ENCODE data around the gene EIF4B. TPM values are rescaled to one million over a fixed set of nuclear protein-coding genes. Genes with fewer than 3 reads are reported as not detected.
A peak's percentile ranks its signal among the peaks of the same experiment; 100 is the strongest.
"Not testable (repeated sequence)": the region's sequence is repeated elsewhere in the genome, so short reads cannot be mapped to it uniquely, and the experiment has no call there.

The EIF4B gene
- total and polyA plus RNA-seq, 4 donors = 81.9 to 684 (median 220) TPM

DNA sequence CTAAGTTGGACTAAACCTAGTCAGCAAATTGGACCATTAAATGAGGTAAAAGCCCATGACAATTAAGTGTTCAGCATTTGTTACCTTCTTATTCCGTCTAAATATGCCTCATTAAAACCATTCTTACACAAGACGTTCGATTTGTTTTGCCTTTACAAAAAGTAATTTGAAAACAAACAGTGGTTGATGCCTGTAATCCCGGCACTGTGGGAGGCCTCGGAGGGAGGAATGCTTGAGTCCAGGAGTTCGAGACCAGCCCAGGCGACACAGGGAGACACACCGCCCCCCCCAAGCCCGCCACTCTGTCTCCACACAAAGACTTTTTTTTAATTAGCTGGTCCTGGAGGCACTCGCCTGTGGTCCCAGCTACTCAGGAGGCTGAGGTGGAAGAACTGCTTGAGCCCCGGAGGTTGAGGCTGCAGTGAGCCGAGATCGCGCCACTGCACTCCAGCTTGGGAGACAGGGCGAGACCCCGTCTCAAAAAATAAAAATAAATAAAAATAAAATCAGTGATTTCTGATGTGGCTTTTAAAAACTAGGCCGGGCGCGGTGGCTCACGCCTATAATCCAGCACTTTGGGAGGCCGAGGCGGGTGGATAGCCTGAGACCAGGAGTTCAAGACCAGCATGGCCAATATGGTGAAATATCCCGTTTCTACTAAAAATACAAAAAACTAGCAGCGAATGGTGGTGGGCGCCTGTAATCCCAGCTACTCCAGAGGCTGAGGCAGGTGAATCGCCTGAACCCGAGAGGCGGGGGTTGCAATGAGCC, 856 bp upstream of the EIF4B start:
- TF ChIP-seq, protein P1, sequence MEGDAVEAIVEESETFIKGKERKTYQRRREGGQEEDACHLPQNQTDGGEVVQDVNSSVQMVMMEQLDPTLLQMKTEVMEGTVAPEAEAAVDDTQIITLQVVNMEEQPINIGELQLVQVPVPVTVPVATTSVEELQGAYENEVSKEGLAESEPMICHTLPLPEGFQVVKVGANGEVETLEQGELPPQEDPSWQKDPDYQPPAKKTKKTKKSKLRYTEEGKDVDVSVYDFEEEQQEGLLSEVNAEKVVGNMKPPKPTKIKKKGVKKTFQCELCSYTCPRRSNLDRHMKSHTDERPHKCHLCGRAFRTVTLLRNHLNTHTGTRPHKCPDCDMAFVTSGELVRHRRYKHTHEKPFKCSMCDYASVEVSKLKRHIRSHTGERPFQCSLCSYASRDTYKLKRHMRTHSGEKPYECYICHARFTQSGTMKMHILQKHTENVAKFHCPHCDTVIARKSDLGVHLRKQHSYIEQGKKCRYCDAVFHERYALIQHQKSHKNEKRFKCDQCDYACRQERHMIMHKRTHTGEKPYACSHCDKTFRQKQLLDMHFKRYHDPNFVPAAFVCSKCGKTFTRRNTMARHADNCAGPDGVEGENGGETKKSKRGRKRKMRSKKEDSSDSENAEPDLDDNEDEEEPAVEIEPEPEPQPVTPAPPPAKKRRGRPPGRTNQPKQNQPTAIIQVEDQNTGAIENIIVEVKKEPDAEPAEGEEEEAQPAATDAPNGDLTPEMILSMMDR (IDR thresholded peaks at IDR 0.05; ENCODE audit: control extremely low read depth, extremely low read depth) = no peak
- H3K27ac ChIP-seq (ENCODE audit: low read depth in 1 of 2, low read length in 1 of 2) = peak overlapping the region; percentile 65 to 93
- peaks cover 6 to 25% (median 17%) of the 10 kb centered on the region in 5 donors for H3K4me1 ChIP-seq (ENCODE audit: control insufficient read depth in 5 of 5, insufficient read depth in 5 of 5, low read length in 5 of 5)
- peak overlapping the region; percentile 66 for H3K4me3 ChIP-seq
- H3K9ac ChIP-seq (ENCODE audit: insufficient read depth in 1 of 2, low read length in 2 of 2) = peak overlapping the region in 1 of 2 donors; percentile 4
- DNase-seq = peak; percentile 7 to 23 (median 8)
- WGBS, 2 donors = 21 to 25% methylated on average over 28 of the region's 28 CpGs
- H3K36me3 ChIP-seq (ENCODE audit: control insufficient read depth in 4 of 4, insufficient read depth in 4 of 4, low read length in 4 of 4) = no peaks in the 10 kb centered on the region
- no peaks in the 10 kb centered on the region for H3K9me3 ChIP-seq (ENCODE audit: control insufficient read depth in 4 of 4, insufficient read depth in 3 of 4, low read length in 3 of 4)
- ATAC-seq (ENCODE audit: insufficient read depth, low FRiP score) = no peak
- no peaks in the 10 kb centered on the region for H3K27me3 ChIP-seq (ENCODE audit: control insufficient read depth in 3 of 3, insufficient read depth in 3 of 3, low read length in 2 of 3)

DNA sequence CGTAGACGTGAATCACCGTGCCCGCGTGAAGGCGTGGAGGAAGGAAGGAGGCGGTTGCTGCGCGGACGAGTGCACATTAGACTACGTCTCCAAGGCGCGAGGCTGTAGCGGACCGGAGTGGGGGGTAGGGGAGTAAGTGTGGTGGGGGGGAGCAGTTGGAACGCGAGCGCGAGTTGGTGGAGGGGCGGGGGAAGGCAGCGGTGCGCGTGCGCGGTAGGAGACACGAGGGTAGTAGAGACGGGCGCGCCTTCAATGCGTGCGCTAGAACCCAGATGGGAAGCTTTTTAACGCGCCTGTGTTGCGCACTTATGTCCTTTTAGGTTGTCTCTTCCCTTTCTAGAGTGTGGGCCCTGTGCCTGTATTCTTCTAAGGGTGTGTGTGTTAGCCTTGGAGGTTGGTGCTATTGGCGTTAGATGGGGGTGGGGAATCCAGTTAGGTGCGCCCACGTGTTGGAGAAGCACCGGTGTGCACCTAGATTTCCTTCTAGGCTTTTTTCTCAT, 604 bp downstream of the EIF4B start:
- peaks cover 6 to 25% (median 17%) of the 10 kb centered on the region in 5 donors for H3K4me1 ChIP-seq (ENCODE audit: control insufficient read depth in 5 of 5, insufficient read depth in 5 of 5, low read length in 5 of 5)
- H3K27ac ChIP-seq (ENCODE audit: low read depth in 1 of 2, low read length in 1 of 2) = peak overlapping the region; percentile 83 to 93
- peak overlapping the region; percentile 96 for H3K4me3 ChIP-seq
- H3K9ac ChIP-seq (ENCODE audit: insufficient read depth in 1 of 2, low read length in 2 of 2) = peak overlapping the region; percentile 68 to 89
- no peaks in the 10 kb centered on the region for H3K9me3 ChIP-seq (ENCODE audit: control insufficient read depth in 4 of 4, insufficient read depth in 3 of 4, low read length in 3 of 4)
- H3K36me3 ChIP-seq (ENCODE audit: control insufficient read depth in 4 of 4, insufficient read depth in 4 of 4, low read length in 4 of 4) = peaks cover 0 to 6% (median 1%) of the 10 kb centered on the region in 4 donors
- TF ChIP-seq, protein P1 (IDR thresholded peaks at IDR 0.05; ENCODE audit: control extremely low read depth, extremely low read depth) = no peak
- no peaks in the 10 kb centered on the region for H3K27me3 ChIP-seq (ENCODE audit: control insufficient read depth in 3 of 3, insufficient read depth in 3 of 3, low read length in 2 of 3)
- DNase-seq (peak; percentile 78 to 84 (median 81)), ATAC-seq (ENCODE audit: insufficient read depth, low FRiP score) (peak; percentile 14)
- WGBS, 2 donors = 0 to 1% methylated on average over 38 of the region's 38 CpGs

DNA sequence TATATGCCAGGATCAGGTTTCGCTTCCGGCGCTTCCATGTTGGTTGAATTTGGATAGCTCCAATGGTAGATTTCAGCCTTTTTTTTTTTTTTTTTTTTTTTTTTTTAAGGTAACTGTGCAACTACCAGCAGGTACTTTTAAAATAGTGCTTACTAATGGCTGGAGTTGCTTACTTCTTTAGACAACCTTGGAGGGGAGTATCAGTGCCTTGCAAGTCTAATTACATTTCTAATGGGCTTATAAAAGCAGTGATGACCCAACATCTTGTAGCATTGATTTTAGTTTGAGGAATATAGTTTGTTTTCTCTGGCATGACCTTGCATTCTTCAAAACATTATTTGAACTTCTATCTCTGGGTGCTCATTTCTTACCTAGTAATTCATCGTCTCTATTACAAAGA, 1.1 kb downstream of the EIF4B start:
- peaks cover 6 to 25% (median 17%) of the 10 kb centered on the region in 5 donors for H3K4me1 ChIP-seq (ENCODE audit: control insufficient read depth in 5 of 5, insufficient read depth in 5 of 5, low read length in 5 of 5)
- H3K27ac ChIP-seq (ENCODE audit: low read depth in 1 of 2, low read length in 1 of 2) = peak overlapping the region in 1 of 2 donors; percentile 93
- no peak for ATAC-seq (ENCODE audit: insufficient read depth, low FRiP score)
- no peaks in the 10 kb centered on the region for H3K27me3 ChIP-seq (ENCODE audit: control insufficient read depth in 3 of 3, insufficient read depth in 3 of 3, low read length in 2 of 3)
- WGBS, 2 donors = 31 to 33% methylated on average over 4 of the region's 4 CpGs
- peak overlapping the region; percentile 68 to 89 for H3K9ac ChIP-seq (ENCODE audit: insufficient read depth in 1 of 2, low read length in 2 of 2)
- peak overlapping the region; percentile 96 for H3K4me3 ChIP-seq
- no peak for DNase-seq
- TF ChIP-seq, protein P1 (IDR thresholded peaks at IDR 0.05; ENCODE audit: control extremely low read depth, extremely low read depth) = no peak
- H3K9me3 ChIP-seq (ENCODE audit: control insufficient read depth in 4 of 4, insufficient read depth in 3 of 4, low read length in 3 of 4) = no peaks in the 10 kb centered on the region
- H3K36me3 ChIP-seq (ENCODE audit: control insufficient read depth in 4 of 4, insufficient read depth in 4 of 4, low read length in 4 of 4) = peaks cover 0 to 6% (median 2%) of the 10 kb centered on the region in 4 donors

DNA sequence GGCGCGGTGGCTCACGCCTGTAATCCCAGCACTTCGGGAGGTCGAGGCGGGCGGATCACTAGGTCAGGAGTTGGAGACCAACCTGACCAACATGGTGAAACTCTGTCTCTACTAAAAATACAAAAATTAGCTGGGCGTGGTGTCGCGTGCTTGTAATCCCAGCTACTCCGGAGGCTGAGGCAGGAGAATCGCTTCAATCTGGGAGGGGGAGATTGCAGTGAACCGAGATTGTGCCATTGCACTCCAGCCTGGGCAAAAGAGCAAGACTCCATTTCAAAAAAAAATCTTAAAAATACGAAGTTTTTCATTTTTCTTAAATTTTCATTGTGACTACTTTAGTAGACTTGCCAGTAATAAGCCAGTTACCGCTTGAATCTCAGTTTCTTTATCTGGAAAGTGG, 2.5 kb downstream of the EIF4B start:
- DNase-seq; H3K4me3 ChIP-seq; H3K27me3 ChIP-seq (ENCODE audit: control insufficient read depth in 3 of 3, insufficient read depth in 3 of 3, low read length in 2 of 3); H3K27ac ChIP-seq (ENCODE audit: low read depth in 1 of 2, low read length in 1 of 2); H3K9me3 ChIP-seq (ENCODE audit: control insufficient read depth in 4 of 4, insufficient read depth in 3 of 4, low read length in 3 of 4); H3K9ac ChIP-seq (ENCODE audit: insufficient read depth in 1 of 2, low read length in 2 of 2); H3K36me3 ChIP-seq (ENCODE audit: control insufficient read depth in 4 of 4, insufficient read depth in 4 of 4, low read length in 4 of 4); ATAC-seq (ENCODE audit: insufficient read depth, low FRiP score): not testable (repeated sequence)
- 91 to 94% methylated on average over 15 of the region's 15 CpGs for WGBS, 2 donors
- peaks cover 6 to 25% (median 17%) of the 10 kb centered on the region in 5 donors for H3K4me1 ChIP-seq (ENCODE audit: control insufficient read depth in 5 of 5, insufficient read depth in 5 of 5, low read length in 5 of 5)

All from lung (tissue), 12 donors.